Measurements from ENCODE around the gene FMN1. TPM values are rescaled to one million over a fixed set of nuclear protein-coding genes. Genes with fewer than 3 reads are reported as not detected.

The FMN1 gene
- total and polyA plus RNA-seq, 10 of the 15 experiments (the other 5 are each of a cell fraction or from before 2014, with no cell fraction given) = 0.05 to 0.16 (median 0.08) TPM; not detected in 4

DNA sequence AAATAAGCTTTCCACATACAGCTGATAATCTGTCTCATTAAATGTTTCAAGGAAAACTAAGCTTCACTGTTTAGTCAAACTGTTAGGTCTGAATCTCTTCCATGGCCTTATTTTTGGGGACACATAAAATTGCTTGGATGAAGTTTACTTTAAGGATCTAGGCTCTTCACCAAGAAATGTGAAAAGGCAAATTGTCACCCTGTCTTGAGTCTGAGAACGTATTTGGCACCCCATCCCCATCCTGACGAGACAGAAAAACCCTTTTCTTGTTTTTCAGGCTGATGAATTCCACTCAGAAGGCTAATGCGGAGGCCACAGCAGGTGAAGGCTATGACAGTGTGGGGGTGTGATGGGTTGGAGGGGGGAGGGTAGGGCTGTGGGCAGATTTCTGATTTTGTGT, 250.1 kb downstream of the FMN1 start (continued):
- TF ChIP-seq ZNF207 (IDR thresholded peaks at IDR 0.05; ENCODE audit: borderline replicate concordance) = no peak
- no peak for TF ChIP-seq CBX5 (IDR thresholded peaks at IDR 0.05; ENCODE audit: low read depth)
- no peak for TF ChIP-seq ESRRA (IDR thresholded peaks at IDR 0.05; ENCODE audit: low read length)
- TF ChIP-seq, protein P1, sequence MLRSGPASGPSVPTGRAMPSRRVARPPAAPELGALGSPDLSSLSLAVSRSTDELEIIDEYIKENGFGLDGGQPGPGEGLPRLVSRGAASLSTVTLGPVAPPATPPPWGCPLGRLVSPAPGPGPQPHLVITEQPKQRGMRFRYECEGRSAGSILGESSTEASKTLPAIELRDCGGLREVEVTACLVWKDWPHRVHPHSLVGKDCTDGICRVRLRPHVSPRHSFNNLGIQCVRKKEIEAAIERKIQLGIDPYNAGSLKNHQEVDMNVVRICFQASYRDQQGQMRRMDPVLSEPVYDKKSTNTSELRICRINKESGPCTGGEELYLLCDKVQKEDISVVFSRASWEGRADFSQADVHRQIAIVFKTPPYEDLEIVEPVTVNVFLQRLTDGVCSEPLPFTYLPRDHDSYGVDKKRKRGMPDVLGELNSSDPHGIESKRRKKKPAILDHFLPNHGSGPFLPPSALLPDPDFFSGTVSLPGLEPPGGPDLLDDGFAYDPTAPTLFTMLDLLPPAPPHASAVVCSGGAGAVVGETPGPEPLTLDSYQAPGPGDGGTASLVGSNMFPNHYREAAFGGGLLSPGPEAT (IDR thresholded peaks at IDR 0.05; ENCODE audit: low read depth) = no peak
- TF ChIP-seq, protein P2, sequence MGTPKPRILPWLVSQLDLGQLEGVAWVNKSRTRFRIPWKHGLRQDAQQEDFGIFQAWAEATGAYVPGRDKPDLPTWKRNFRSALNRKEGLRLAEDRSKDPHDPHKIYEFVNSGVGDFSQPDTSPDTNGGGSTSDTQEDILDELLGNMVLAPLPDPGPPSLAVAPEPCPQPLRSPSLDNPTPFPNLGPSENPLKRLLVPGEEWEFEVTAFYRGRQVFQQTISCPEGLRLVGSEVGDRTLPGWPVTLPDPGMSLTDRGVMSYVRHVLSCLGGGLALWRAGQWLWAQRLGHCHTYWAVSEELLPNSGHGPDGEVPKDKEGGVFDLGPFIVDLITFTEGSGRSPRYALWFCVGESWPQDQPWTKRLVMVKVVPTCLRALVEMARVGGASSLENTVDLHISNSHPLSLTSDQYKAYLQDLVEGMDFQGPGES (IDR thresholded peaks at IDR 0.05) = no peak
- TF ChIP-seq ASH2L (IDR thresholded peaks at IDR 0.05; ENCODE audit: borderline replicate concordance, low read depth) = no peak
- TF ChIP-seq, protein P3, sequence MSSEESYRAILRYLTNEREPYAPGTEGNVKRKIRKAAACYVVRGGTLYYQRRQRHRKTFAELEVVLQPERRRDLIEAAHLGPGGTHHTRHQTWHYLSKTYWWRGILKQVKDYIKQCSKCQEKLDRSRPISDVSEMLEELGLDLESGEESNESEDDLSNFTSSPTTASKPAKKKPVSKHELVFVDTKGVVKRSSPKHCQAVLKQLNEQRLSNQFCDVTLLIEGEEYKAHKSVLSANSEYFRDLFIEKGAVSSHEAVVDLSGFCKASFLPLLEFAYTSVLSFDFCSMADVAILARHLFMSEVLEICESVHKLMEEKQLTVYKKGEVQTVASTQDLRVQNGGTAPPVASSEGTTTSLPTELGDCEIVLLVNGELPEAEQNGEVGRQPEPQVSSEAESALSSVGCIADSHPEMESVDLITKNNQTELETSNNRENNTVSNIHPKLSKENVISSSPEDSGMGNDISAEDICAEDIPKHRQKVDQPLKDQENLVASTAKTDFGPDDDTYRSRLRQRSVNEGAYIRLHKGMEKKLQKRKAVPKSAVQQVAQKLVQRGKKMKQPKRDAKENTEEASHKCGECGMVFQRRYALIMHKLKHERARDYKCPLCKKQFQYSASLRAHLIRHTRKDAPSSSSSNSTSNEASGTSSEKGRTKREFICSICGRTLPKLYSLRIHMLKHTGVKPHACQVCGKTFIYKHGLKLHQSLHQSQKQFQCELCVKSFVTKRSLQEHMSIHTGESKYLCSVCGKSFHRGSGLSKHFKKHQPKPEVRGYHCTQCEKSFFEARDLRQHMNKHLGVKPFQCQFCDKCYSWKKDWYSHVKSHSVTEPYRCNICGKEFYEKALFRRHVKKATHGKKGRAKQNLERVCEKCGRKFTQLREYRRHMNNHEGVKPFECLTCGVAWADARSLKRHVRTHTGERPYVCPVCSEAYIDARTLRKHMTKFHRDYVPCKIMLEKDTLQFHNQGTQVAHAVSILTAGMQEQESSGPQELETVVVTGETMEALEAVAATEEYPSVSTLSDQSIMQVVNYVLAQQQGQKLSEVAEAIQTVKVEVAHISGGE (CRISPR knock-in tag; IDR thresholded peaks at IDR 0.05) = no peak
- TF ChIP-seq CREB1 (IDR thresholded peaks at IDR 0.05; ENCODE audit: low read depth) = no peak
- TF ChIP-seq SP1 (IDR thresholded peaks at IDR 0.05; ENCODE audit: low read depth, low read length) = no peak
- no peak for TF ChIP-seq SIN3A (IDR thresholded peaks at IDR 0.05; ENCODE audit: low read depth, low read length)

Measured in GM12878 (cell line).